ENCODE results near the gene ZNF367. TPM values are rescaled to one million over a fixed set of nuclear protein-coding genes. Genes with fewer than 3 reads are reported as not detected.

The ZNF367 gene
- total and polyA plus RNA-seq, 2 of the 4 experiments (the other 2 are of a cell fraction): 1.1 to 2.7 TPM

GRCh38 chr9:96420468-96421219 lies 2.5 kb upstream of the ZNF367 start (continued):
- TF ChIP-seq ELK1 (IDR thresholded peaks at IDR 0.05; ENCODE audit: borderline replicate concordance, low read depth, low read length): no peak

- Histone ChIP-seq H2BK120ac (ENCODE audit: low read depth, low read length) (no peak overlapping the region), H3K23ac (ENCODE audit: low read depth, low read length) (no peak overlapping the region), H3K4ac (ENCODE audit: low read depth, low read length) (no peak overlapping the region; the same call in 1 of the 2 replicates), H3K9me1 (ENCODE audit: insufficient read depth, low read length) (peaks cover 3% of the 10 kb centered on the region; the same call in 1 of the 2 replicates), H4K5ac (ENCODE audit: low read depth, low read length) (no peak overlapping the region), H3K36me3 (ENCODE audit: control insufficient read depth, insufficient read depth, low read length) (no peaks in the 10 kb centered on the region), H2BK5ac (ENCODE audit: low read depth, low read length, poor library complexity, severe bottlenecking) (peak overlapping the region; percentile 79), H2AK9ac (replicated peaks; ENCODE audit: low read depth, low read length, poor library complexity) (no peak overlapping the region), H4K8ac (ENCODE audit: low read depth in 2 of 2, low read length in 2 of 2) (peak overlapping the region; percentile 22 to 36; a peak in 2 of 4 replicates), H3K9me3 (ENCODE audit: control insufficient read depth, insufficient read depth, low read length) (no peaks in the 10 kb centered on the region), H2BK20ac (ENCODE audit: low read depth, low read length) (no peak overlapping the region), H3K56ac (ENCODE audit: extremely low read depth, insufficient read depth, low read length) (no peak overlapping the region; the same call in 1 of the 2 replicates), H4K91ac (ENCODE audit: insufficient read depth, low read depth, low read length) (no peak overlapping the region), H3K27me3 (ENCODE audit: control insufficient read depth, insufficient read depth, low read length) (no peaks in the 10 kb centered on the region), H3K18ac (ENCODE audit: low read depth, low read length) (no peak overlapping the region), H3K9ac (ENCODE audit: low read depth, low read length) (no peak overlapping the region), H3K79me1 (ENCODE audit: low read depth in 1 of 2, low read length in 2 of 2) (peaks cover 4 to 9% of the 10 kb centered on the region in 2 experiments; a peak in 3 of 4 replicates), H2AFZ (replicated peaks; ENCODE audit: low read length, poor library complexity) (no peak overlapping the region), H3K4me3 (ENCODE audit: insufficient read depth, low read depth, low read length) (no peak overlapping the region; the same call in 1 of the 2 replicates), H4K20me1 (ENCODE audit: insufficient read depth, low read length) (no peaks in the 10 kb centered on the region), H3K4me1 (ENCODE audit: control insufficient read depth, insufficient read depth, low read length) (peaks cover 7% of the 10 kb centered on the region), H2BK15ac (ENCODE audit: low read depth, low read length) (no peak overlapping the region), H3K27ac (ENCODE audit: insufficient read depth, low read length) (no peak overlapping the region), H3K14ac (replicated peaks; ENCODE audit: low read depth, low read length) (no peak overlapping the region), H2AK5ac (ENCODE audit: low read depth, low read length) (no peak overlapping the region), H3K4me2 (ENCODE audit: low read depth, low read length) (peak overlapping the region; percentile 43; the same call in 1 of the 2 replicates)
- POLR2A ChIA-PET (ENCODE audit: unreplicated experiment): no interaction called here
- BruUV-seq (replicated peaks): no TSS peak
- dilution Hi-C loops (cut with HindIII; ENCODE audit: low sequenced_read_pairs, unreplicated experiment): no loop called here
- in situ Hi-C loops (cut with MboI; ENCODE audit: low sequenced_read_pairs): loop anchor here (10.0 kb wide), 1 partner anchor 235 kb away; the partner anchor contains the start of gene PRXL2C
- no CpG with 5 or more reads among the region's 2 CpGs for WGBS, 2 experiments (ENCODE audit: extremely low coverage in 2 of 2, insufficient read length in 1 of 2)
- intact Hi-C loops (cut with micrococcal nuclease): loop anchor here (2.0 to 5.0 kb wide), 5 partner anchors 31 to 148 kb away; partner anchors contain the start of genes HABP4 and SLC35D2
- CTCF ChIA-PET: no interaction called here
- ATAC-seq (ENCODE audit: low read depth) (no peak), DNase-seq (no peak)
- TF ChIP-seq CEBPB (IDR thresholded peaks at IDR 0.05; ENCODE audit: low read depth, low read length) (no peak), CHD1 (IDR thresholded peaks at IDR 0.05; ENCODE audit: low read depth, low read length) (no peak), POLR2A (IDR thresholded peaks at IDR 0.05; ENCODE audit: low read depth, low read length) (no peak), RFX5 (IDR thresholded peaks at IDR 0.05; ENCODE audit: low read depth, low read length) (no peak), RCOR1 (IDR thresholded peaks at IDR 0.05; ENCODE audit: insufficient replicate concordance, low read length) (no peak), USF2 (IDR thresholded peaks at IDR 0.05; ENCODE audit: low read depth, low read length) (no peak), MXI1 (IDR thresholded peaks at IDR 0.05; ENCODE audit: borderline replicate concordance, low read depth, low read length) (no peak), SMC3 (IDR thresholded peaks at IDR 0.05; ENCODE audit: low read depth, low read length) (no peak), FOS (IDR thresholded peaks at IDR 0.05; ENCODE audit: low read depth, low read length) (no peak), BHLHE40 (IDR thresholded peaks at IDR 0.05; ENCODE audit: low read depth, low read length) (no peak), ELK1 (IDR thresholded peaks at IDR 0.05; ENCODE audit: borderline replicate concordance, low read depth, low read length) (no peak), NFE2L2 (IDR thresholded peaks at IDR 0.05; ENCODE audit: low read depth, low read length) (no peak)
Measured at GRCh38 chr9:96419691-96419969, 1.5 kb upstream of the ZNF367 start.

Measured in IMR-90 (cell line).